Activated B cell treated with CpG ODN at 0.5 μM for 24 hours (primary cell): ENCODE measurements around the gene KCND2. TPM values are rescaled to one million over a fixed set of nuclear protein-coding genes. Genes with fewer than 3 reads are reported as not detected.

Experiments used
- ATAC-seq: fragments of 200-7000 bp; cut with Tn5 transposase; one replicate; pipeline ENCODE4 v1.10.0; 2021; ENCODE audit warnings: low read depth, mild to moderate bottlenecking, moderate library complexity
- CTCF ChIA-PET: fragments of 350-600 bp; sonication (Branson Sonifier 250); formaldehyde crosslinking; loops from one replicate; lab custom pipeline; 2021; ENCODE audit warnings: antibody characterized with exemption; lab: Charles Lee
- POLR2A ChIA-PET: fragments of 350-600 bp; sonication (Branson Sonifier 250); formaldehyde crosslinking; loops from one replicate; lab custom pipeline; 2021; ENCODE audit warnings: antibody characterized with exemption; lab: Charles Lee
- DNase-seq: peaks from one replicate; pipeline ENCODE4 v3.0.0; 2022
- H3K27ac Mint-ChIP-seq: one replicate; pipeline ENCODE4 v1.8.0; 2020; ENCODE audit warnings: mixed read lengths
- H3K27me3 Mint-ChIP-seq: one replicate; pipeline ENCODE4 v1.8.0; 2021; ENCODE audit warnings: mixed read lengths
- H3K36me3 Mint-ChIP-seq: one replicate; pipeline ENCODE4 v1.8.0; 2021; ENCODE audit warnings: low read depth, mixed read lengths
- H3K4me1 Mint-ChIP-seq: one replicate; pipeline ENCODE4 v1.8.0; 2021; ENCODE audit warnings: mixed read lengths
- H3K4me3 Mint-ChIP-seq: one replicate; pipeline ENCODE4 v1.8.0; 2020; ENCODE audit warnings: mild to moderate bottlenecking, mixed read lengths
- H3K9me3 Mint-ChIP-seq: one replicate; pipeline ENCODE4 v1.8.0; 2020; ENCODE audit warnings: mixed read lengths
- intact Hi-C: fragments of 100-400 bp; cut with micrococcal nuclease; formaldehyde crosslinking; loops from one replicate; pipeline ENCODE4 v1.15.1; 2024
- total RNA-seq: library from RNA; stranded (reverse); gene quantifications from 2 replicates; pipeline ENCODE4 v1.2.3, GENCODE V29; 2022
- TF ChIP-seq, protein P1 (sequence below): fragments of 200-600 bp; IDR thresholded peaks from one replicate; pipeline ENCODE4 v1.8.0; 2022; ENCODE audit warnings: antibody characterized with exemption, mild to moderate bottlenecking

The KCND2 gene
- total RNA-seq, 1 donor from 2014 or later = not detected

GRCh38 chr7:120472892-120473291, 199.9 kb downstream of the KCND2 start:
- no peaks in the 10 kb centered on the region for H3K36me3 Mint-ChIP-seq
- no peak for ATAC-seq
- POLR2A ChIA-PET = no interaction called here
- no peaks in the 10 kb centered on the region for H3K9me3 Mint-ChIP-seq
- no peak overlapping the region for H3K4me3 Mint-ChIP-seq
- intact Hi-C loops = no loop called here
- CTCF ChIA-PET = no interaction called here
- H3K27ac Mint-ChIP-seq = no peak overlapping the region
- H3K4me1 Mint-ChIP-seq = no peaks in the 10 kb centered on the region
- no peak for DNase-seq
- TF ChIP-seq, protein P1, sequence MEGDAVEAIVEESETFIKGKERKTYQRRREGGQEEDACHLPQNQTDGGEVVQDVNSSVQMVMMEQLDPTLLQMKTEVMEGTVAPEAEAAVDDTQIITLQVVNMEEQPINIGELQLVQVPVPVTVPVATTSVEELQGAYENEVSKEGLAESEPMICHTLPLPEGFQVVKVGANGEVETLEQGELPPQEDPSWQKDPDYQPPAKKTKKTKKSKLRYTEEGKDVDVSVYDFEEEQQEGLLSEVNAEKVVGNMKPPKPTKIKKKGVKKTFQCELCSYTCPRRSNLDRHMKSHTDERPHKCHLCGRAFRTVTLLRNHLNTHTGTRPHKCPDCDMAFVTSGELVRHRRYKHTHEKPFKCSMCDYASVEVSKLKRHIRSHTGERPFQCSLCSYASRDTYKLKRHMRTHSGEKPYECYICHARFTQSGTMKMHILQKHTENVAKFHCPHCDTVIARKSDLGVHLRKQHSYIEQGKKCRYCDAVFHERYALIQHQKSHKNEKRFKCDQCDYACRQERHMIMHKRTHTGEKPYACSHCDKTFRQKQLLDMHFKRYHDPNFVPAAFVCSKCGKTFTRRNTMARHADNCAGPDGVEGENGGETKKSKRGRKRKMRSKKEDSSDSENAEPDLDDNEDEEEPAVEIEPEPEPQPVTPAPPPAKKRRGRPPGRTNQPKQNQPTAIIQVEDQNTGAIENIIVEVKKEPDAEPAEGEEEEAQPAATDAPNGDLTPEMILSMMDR = no peak
- H3K27me3 Mint-ChIP-seq = no peaks in the 10 kb centered on the region

DNA sequence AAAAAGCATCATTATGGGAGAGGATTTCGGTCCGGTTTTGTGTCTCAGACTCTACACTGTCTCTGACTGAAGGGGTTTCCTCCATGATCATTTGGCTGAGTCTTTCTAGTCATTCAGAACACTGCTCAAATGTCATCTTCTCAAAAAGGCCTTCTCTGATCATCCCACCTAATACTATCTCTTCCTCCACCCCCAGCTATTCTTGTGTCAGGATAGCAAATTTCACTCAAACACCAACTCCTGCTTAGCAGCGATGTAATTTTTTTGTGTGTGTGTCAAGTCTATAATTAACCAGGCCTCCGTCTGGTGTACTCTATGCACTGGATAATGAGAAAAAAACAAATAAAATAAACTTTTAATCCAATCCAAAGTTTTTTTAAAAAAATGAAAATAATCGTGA, 200.4 kb downstream of the KCND2 start:
- Mint-ChIP-seq H3K27me3 (no peaks in the 10 kb centered on the region), H3K9me3 (no peaks in the 10 kb centered on the region), H3K4me3 (no peak overlapping the region), H3K27ac (no peak overlapping the region), H3K36me3 (no peaks in the 10 kb centered on the region), H3K4me1 (no peaks in the 10 kb centered on the region)
- no peak for ATAC-seq
- TF ChIP-seq, protein P1 = no peak
- intact Hi-C loops = no loop called here
- DNase-seq = no peak
- ChIA-PET POLR2A (no interaction called here), CTCF (no interaction called here)

DNA sequence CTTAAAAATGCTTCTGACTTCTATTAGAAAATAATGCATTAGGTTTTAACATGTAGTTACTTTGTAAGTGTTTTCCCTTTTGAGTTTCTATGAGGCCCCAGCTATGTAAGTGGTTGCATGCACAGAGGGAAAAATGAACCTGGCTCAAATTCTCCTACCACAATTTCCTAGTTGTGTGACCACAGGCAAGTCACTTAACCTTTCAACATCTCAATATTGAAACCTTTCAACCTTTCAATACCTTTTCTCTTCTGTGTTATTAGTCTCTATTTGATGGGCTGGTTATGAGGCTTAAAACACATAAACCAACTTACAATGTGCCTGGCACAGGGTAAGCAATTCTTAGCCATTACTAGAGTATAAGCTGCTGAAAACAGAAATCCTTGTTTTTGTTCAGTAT, 203.0 kb downstream of the KCND2 start:
- TF ChIP-seq, protein P1 = no peak
- intact Hi-C loops = no loop called here
- POLR2A ChIA-PET = no interaction called here
- no peak for DNase-seq
- Mint-ChIP-seq H3K4me1 (no peaks in the 10 kb centered on the region), H3K27me3 (no peaks in the 10 kb centered on the region), H3K36me3 (no peaks in the 10 kb centered on the region), H3K9me3 (peaks cover under 1% of the 10 kb centered on the region), H3K27ac (no peak overlapping the region), H3K4me3 (no peak overlapping the region)
- CTCF ChIA-PET = no interaction called here
- ATAC-seq = no peak

- no peak for DNase-seq
- Mint-ChIP-seq H3K4me1 (no peaks in the 10 kb centered on the region), H3K9me3 (peaks cover 2% of the 10 kb centered on the region), H3K27me3 (no peaks in the 10 kb centered on the region), H3K27ac (no peak overlapping the region), H3K4me3 (no peak overlapping the region), H3K36me3 (no peaks in the 10 kb centered on the region)
- intact Hi-C loops = no loop called here
- TF ChIP-seq, protein P1 = no peak
- ChIA-PET CTCF (no interaction called here), POLR2A (no interaction called here)
- ATAC-seq = no peak
Observed at GRCh38 chr7:120480472-120480871, 207.5 kb downstream of the KCND2 start.

DNA sequence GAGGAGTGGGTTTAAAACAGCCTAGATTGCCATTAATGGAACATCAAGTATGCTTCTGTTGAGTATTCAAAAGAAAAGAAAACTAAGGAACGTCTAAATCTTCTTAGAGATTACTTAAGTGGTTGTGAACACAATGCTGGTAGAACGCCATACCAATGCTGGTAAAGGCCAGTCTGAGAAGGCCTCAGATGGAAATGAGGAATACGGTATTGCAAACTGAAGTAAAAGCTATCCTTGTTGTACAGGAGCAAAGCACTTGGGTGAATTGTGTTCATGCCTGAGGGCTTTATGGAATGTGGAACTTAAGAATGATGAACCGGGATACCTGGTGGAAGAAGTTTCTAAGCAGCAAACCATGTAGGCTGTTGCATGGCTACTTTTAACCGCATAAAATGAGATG, 208.0 kb downstream of the KCND2 start:
- Mint-ChIP-seq H3K4me3 (no peak overlapping the region), H3K9me3 (peaks cover 2% of the 10 kb centered on the region), H3K36me3 (no peaks in the 10 kb centered on the region), H3K27ac (no peak overlapping the region), H3K4me1 (no peaks in the 10 kb centered on the region), H3K27me3 (no peaks in the 10 kb centered on the region)
- intact Hi-C loops = no loop called here
- ChIA-PET POLR2A (no interaction called here), CTCF (no interaction called here)
- ATAC-seq (no peak), DNase-seq (no peak)
- TF ChIP-seq, protein P1 = no peak
